Stimulated activated CD4-positive, alpha-beta T cell treated with anti-CD3 and anti-CD28 coated beads, Interleukin-15, amount 100 ng/mL, for 1 hour (primary cell): ENCODE measurements around the gene GINS2.
A peak's percentile ranks its signal among the peaks of the same experiment; 100 is the strongest.

Experiments used
- DNase-seq, 2 donors: peaks; one replicate each; pipeline ENCODE4 v3.0.0-alpha.2; 2020; ENCODE audit warnings: low read depth in 1 of 2, low spot score in 1 of 2

Gene GINS2

GRCh38 chr16:85688586-85689284 is at the start of gene GINS2:
TSS of gene GINS2 (minus strand) at chr16:85688954. CDS start at chr16:85688898, 56 bp downstream.
- DNase-seq = peak; percentile 84 to 88

- no peak for DNase-seq
Observed at GRCh38 chr16:85736921-85737320, 48.2 kb upstream of the GINS2 start.

- no peak for DNase-seq
Observed at GRCh38 chr16:85735946-85736345, 47.2 kb upstream of the GINS2 start.

- DNase-seq = peak in 1 of 2 donors; percentile 15
Observed at GRCh38 chr16:85735225-85735635, 46.5 kb upstream of the GINS2 start.

- DNase-seq = no peak
Observed at GRCh38 chr16:85734311-85735017, 45.7 kb upstream of the GINS2 start.

- DNase-seq = no peak
Observed at GRCh38 chr16:85733839-85734170, 45.1 kb upstream of the GINS2 start.

- DNase-seq = no peak
Observed at GRCh38 chr16:85733155-85733838, 44.5 kb upstream of the GINS2 start.

GRCh38 chr16:85731179-85731578 is 42.4 kb upstream of the GINS2 start:
- DNase-seq = no peak

GRCh38 chr16:85730186-85730465 is 41.4 kb upstream of the GINS2 start:
- no peak for DNase-seq

GRCh38 chr16:85729452-85730185 is 40.9 kb upstream of the GINS2 start:
- no peak for DNase-seq

GRCh38 chr16:85728879-85729278 is 40.1 kb upstream of the GINS2 start:
- DNase-seq = no peak

- no peak for DNase-seq
Observed at GRCh38 chr16:85724936-85725335, 36.2 kb upstream of the GINS2 start.

- DNase-seq = no peak
Observed at GRCh38 chr16:85724126-85724879, 35.5 kb upstream of the GINS2 start.

GRCh38 chr16:85722128-85722893 is 33.6 kb upstream of the GINS2 start:
- no peak for DNase-seq

- DNase-seq = no peak
Observed at GRCh38 chr16:85720302-85720637, 31.5 kb upstream of the GINS2 start.

- DNase-seq = no peak
Observed at GRCh38 chr16:85719605-85720301, 31.0 kb upstream of the GINS2 start.

- DNase-seq = no peak
Observed at GRCh38 chr16:85718682-85719081, 29.9 kb upstream of the GINS2 start.

GRCh38 chr16:85718153-85718477 is 29.4 kb upstream of the GINS2 start:
- no peak for DNase-seq

GRCh38 chr16:85717393-85718152 is 28.8 kb upstream of the GINS2 start:
- peak; percentile 14 to 30 for DNase-seq
